Small intestine (tissue), 7 donors: ENCODE results near the gene TNFRSF8. TPM values are rescaled to one million over a fixed set of nuclear protein-coding genes. Genes with fewer than 3 reads are reported as not detected.

Experiments
- DNase-seq, 2 donors: peaks; one replicate each; pipeline versions ENCODE4 v3.0.0 to v3.0.0-alpha.2; 2013
- FAIRE-seq: peaks from 2 replicates; lab custom pipeline; 2012; peaks lifted over from hg19 to GRCh38; lab: Jason Lieb, UNC
- H3K27ac ChIP-seq, 3 donors: one replicate each; pipeline ENCODE4 v1.5.1; 2013; ENCODE audit warnings: low read length in 2 of 3, mild to moderate bottlenecking in 2 of 3, control low read depth in 1 of 3, inconsistent platforms in 1 of 3, low read depth in 1 of 3, moderate library complexity in 1 of 3
- H3K27me3 ChIP-seq, 3 donors: one replicate each; pipeline ENCODE4 v1.6.1; 2013; ENCODE audit warnings: low read length in 3 of 3, inconsistent platforms in 1 of 3; ENCODE audit not compliant: control insufficient read depth in 3 of 3, insufficient read depth in 3 of 3
- H3K36me3 ChIP-seq, 3 donors: one replicate each; pipeline ENCODE4 v1.6.1; 2013; ENCODE audit warnings: low read length in 3 of 3, inconsistent platforms in 1 of 3, low read depth in 1 of 3, mild to moderate bottlenecking in 1 of 3, moderate library complexity in 1 of 3; ENCODE audit not compliant: control insufficient read depth in 3 of 3, insufficient read depth in 2 of 3
- H3K4me1 ChIP-seq, 3 donors: one replicate each; pipeline ENCODE4 v1.6.1; 2013; ENCODE audit warnings: low read length in 2 of 3, inconsistent platforms in 1 of 3, low read depth in 1 of 3, mild to moderate bottlenecking in 1 of 3, moderate library complexity in 1 of 3; ENCODE audit not compliant: control insufficient read depth in 3 of 3, insufficient read depth in 2 of 3
- H3K4me3 ChIP-seq, 3 donors: one replicate each; pipeline ENCODE4 v1.5.1; 2013; ENCODE audit warnings: low read length in 3 of 3, control low read depth in 1 of 3, inconsistent platforms in 1 of 3, low read depth in 1 of 3, mild to moderate bottlenecking in 1 of 3, moderate library complexity in 1 of 3
- H3K9me3 ChIP-seq, 2 donors: one replicate each; pipeline ENCODE4 v1.6.1; 2013; ENCODE audit warnings: low read depth in 1 of 2, low read length in 1 of 2; ENCODE audit not compliant: control insufficient read depth in 2 of 2, insufficient read depth in 1 of 2
- WGBS, 3 donors: extraction: QIAGEN DNeasy Blood & Tissue Kit; methylation state at CpG; one replicate each; pipeline ENCODE4 v1.1.7; 2013; 5-methylcytosine and 5-hydroxymethylcytosine counted together
- polyA plus RNA-seq, 4 donors: library from polyadenylated mRNA; stranded (reverse) in 3 of 4; unstranded in 1 of 4; fragments of 200-250 nt in 3 of 4; fragments of 120-200 nt in 1 of 4; gene quantifications; one replicate each; pipeline versions ENCODE4 v1.2.1 to v1.2.3, GENCODE V29; 2013
- donor health status: healthy with polysubstance abuse.
- donor health status: control.
- donor health status: control.
- donor health status: Bipolar disorder and iron deficiency.
- donor health status: healthy.

TNFRSF8 gene
- polyA plus RNA-seq, 4 donors: 0.10 to 2.1 (median 0.54) TPM; not detected in 1

DNA sequence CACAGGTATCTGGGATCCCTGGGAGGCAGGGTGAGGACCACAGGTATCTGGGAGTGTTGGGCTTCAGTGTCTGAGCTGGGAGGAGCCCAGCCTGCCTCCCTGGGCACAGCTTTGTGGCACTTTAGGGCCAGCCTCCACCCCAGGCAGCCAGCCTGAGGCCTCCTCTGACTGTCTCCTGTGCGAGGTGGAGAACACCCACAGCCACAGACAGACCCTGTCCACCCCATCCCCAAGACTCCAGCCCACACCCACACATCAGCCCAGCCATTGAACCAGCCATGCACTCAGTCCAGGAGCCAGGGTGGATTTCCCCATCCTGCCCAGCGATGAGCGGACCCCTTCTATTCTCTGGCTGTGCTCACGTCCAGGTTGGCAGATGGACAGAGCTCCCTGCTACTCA, 81.9 kb downstream of the TNFRSF8 start:
- no peak for FAIRE-seq
- DNase-seq: no peak
- no peaks in the 10 kb centered on the region for H3K27me3 ChIP-seq
- H3K4me3 ChIP-seq: no peak overlapping the region
- peaks cover 0 to 2% (median 0%) of the 10 kb centered on the region in 3 donors for H3K36me3 ChIP-seq
- 94 to 100% (median 97%) methylated on average over 4 of the region's 4 CpGs for WGBS, 3 donors
- H3K9me3 ChIP-seq: peaks cover 0 to 4% of the 10 kb centered on the region in 2 donors
- H3K27ac ChIP-seq: peak overlapping the region; percentile 59 to 95 (median 69)
- H3K4me1 ChIP-seq: peaks cover 7 to 64% (median 26%) of the 10 kb centered on the region in 3 donors

DNA sequence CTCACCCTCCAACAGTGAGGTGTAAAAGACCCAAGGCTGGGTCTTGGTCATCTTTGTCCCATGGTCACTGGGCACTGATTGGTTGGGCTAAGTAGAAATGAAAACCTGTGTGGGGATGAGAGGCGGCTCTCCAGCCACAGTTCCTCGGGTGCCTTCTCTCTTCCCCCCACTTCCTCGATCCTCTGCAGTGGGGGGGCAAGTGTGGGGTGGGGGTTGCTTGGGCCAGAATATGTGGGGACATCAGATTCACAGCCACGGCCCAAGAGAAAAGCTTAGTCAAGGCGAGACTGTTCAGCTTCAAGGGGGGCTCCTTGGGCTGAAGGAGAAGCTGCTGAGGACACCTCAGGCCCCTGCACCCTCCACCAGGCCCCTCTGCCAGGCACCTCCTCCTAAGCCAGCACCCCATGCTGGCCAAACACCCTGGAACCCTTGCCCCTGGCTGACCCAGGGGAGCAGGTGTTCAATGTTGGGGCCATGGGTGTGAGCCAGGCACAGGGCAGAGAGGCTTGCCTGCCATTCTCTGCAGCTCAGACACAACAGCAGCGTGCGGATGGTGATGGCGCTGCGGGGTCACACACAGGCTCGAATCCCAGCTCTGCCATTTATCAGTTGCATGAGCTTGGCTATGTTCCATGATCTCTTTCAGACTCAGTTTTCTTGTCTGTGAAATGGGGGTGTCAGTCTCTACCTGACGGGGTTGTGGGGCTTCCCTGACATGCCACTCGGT, 82.7 kb downstream of the TNFRSF8 start:
- FAIRE-seq: no peak
- no peak for DNase-seq
- Histone ChIP-seq H3K9me3 (peaks cover 0 to 5% of the 10 kb centered on the region in 2 donors), H3K4me1 (peaks cover 7 to 73% (median 21%) of the 10 kb centered on the region in 3 donors), H3K4me3 (no peak overlapping the region), H3K36me3 (peaks cover 0 to 2% (median 0%) of the 10 kb centered on the region in 3 donors), H3K27ac (no peak overlapping the region), H3K27me3 (no peaks in the 10 kb centered on the region)
- 88 to 90% (median 88%) methylated on average over 12 of the region's 12 CpGs for WGBS, 3 donors

DNA sequence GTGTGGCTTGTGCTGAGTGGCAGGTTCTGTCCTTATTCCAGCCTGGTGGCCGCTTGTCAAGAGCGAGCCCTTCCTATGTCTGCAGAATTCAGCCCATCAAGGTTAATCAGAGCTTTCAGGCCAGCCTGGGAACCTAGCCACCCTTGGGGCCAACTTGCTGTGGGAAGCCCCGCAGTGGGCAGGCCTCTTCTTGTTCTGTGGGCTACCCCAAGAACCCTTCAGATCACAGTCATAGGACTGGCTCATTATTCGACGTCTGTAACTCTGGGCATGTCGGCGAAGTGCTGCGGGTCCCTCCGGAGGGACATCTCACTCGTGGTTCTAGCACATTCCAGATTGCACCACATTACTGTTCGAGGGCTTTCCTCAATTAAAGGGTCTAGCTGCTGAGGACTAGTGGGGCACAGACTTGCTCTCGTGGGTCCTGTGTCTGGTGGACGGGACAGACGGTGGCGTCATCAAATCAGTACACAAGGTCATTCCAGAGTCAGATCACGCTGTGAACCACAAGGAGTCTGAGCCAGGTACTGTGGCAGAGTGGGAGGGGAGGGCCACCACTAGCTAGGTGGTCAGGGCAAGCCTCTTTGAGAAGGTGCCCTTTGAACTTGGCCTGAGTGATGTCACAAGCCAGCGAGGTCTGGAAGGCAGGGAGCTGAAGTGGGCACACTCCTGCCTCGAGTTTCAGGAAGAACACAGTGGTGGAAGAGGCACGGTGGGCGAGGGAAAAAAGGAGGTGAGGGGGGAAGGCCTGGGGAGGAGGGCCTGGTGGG, 83.4 kb downstream of the TNFRSF8 start:
- peaks cover 0 to 2% (median 0%) of the 10 kb centered on the region in 3 donors for H3K36me3 ChIP-seq
- H3K4me3 ChIP-seq: no peak overlapping the region
- peaks cover 7 to 76% (median 21%) of the 10 kb centered on the region in 3 donors for H3K4me1 ChIP-seq
- no peaks in the 10 kb centered on the region for H3K27me3 ChIP-seq
- H3K9me3 ChIP-seq: peaks cover 0 to 5% of the 10 kb centered on the region in 2 donors
- no peak for DNase-seq
- H3K27ac ChIP-seq: peak overlapping the region; percentile 45 to 87 (median 77)
- 83 to 84% (median 83%) methylated on average over 20 of the region's 20 CpGs for WGBS, 3 donors
- FAIRE-seq: no peak

DNA sequence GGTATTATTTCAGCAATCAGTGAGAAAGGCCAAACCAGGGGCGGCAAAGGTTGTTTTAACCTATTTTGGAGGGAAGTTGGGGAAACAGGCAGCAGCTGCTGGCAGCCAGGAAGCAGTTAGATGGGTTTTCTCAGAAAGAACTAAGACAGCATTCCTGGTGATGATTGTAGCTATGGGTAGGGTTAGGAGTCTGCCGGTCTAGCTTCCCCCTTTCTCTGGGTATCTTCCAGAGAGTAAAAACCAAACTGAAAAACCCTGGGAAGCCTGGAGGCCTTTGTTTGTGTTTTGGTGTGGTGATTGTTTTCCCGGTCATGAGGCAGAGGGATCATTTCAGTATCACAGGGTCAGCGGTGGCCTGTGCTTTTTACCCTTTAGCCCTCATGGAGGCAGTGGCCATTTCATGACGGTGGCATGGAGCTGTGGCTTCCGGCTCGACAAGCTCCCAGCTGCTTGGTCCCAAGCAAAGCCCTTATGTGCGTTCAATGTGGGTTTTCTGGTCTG, 84.1 kb downstream of the TNFRSF8 start:
- peak overlapping the region; percentile 77 to 87 (median 85) for H3K27ac ChIP-seq

DNA sequence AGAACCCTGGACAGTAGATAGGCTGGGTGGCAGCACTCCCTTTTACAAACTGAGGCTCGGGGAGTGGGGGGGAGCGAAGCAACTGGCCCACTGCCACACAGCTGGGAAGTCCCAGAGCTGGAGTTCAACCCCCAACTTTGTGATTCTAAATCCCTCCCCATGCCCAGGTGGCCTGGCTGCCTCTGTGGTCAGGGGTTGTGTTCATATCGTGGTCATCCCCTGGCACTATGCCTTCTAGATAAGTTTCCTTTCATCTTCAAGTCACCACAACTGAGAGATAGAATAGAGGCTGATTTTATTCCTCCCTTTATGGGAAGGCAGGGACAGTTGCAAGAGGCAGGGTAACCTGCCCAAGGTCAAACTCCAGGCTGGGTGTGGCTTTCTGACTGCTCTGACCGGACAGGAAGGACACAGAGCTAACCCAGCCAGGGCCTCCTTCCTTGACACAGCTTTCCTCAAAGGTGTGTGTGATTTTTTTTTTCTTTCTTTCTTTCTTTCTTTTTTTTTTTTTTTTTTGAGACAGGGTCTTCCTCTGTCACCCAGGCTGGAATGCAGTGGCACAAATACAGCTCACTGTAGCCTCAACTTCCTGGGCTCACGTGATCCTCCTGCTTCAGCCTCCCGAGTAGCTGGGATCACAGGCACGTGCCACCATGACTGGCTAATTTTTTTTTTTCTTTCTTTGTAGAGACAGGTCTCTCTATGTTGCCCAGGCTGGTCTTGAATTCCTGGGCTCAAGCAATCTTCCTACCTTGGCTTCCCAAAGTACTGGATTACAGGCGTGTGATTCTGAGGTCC, 85.3 kb downstream of the TNFRSF8 start:
- FAIRE-seq (no peak), DNase-seq (peak; percentile 93 to 98)
- Histone ChIP-seq H3K4me1 (peaks cover 7 to 61% (median 23%) of the 10 kb centered on the region in 3 donors), H3K27ac (peak overlapping the region; percentile 77 to 87 (median 85)), H3K4me3 (no peak overlapping the region), H3K9me3 (peaks cover 0 to 5% of the 10 kb centered on the region in 2 donors), H3K27me3 (no peaks in the 10 kb centered on the region), H3K36me3 (no peaks in the 10 kb centered on the region)
- WGBS, 3 donors: 21 to 49% (median 40%) methylated on average over 8 of the region's 8 CpGs

More for the DNA sequence above, 84.1 kb downstream of the TNFRSF8 start:
- Histone ChIP-seq H3K4me1 (peaks cover 7 to 72% (median 22%) of the 10 kb centered on the region in 3 donors), H3K27me3 (no peaks in the 10 kb centered on the region), H3K9me3 (peaks cover 0 to 5% of the 10 kb centered on the region in 2 donors), H3K4me3 (no peak overlapping the region), H3K36me3 (peaks cover 0 to 2% (median 0%) of the 10 kb centered on the region in 3 donors)
- no peak for DNase-seq
- 67 to 89% (median 76%) methylated on average over 8 of the region's 8 CpGs for WGBS, 3 donors
- FAIRE-seq: no peak

DNA sequence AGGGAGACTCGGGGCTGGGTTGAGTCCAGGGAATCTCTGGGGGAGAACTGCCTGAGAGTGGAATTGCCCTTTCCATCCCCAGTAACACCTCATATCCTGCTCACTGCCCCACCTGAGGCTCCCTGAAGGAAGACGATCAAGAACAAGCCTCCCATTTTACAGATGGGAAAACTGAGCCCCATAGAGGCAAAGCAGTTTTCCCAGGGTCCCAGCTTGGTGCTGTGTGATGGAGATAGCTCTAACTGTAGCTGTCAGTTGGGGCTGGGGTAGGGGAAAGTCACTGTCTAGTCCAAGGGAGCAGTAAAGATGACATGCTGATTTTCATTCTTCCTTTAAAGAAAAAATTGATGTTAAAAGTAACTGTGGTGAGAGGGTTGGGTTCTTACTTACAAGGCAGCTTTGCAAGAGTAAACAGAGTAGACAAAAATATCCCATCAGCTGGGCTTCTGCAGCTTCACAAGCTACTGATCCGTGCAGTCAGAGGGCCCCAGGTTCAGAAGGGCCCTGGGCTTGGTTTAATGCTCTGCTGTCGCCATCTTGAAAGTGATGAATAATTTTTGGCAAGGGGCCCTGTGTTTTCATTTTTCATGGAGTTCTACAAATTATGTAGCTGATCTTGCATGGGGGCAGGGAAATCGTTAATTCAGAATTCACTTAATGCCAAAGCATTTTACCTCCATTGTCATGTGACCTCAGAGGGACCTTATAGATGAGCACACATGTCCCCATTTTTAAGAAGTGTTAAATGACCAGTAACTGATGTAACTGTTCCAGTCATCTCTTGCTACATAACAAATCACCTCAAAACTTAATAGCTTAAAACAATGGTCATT, 86.1 kb downstream of the TNFRSF8 start:
- Histone ChIP-seq H3K36me3 (no peaks in the 10 kb centered on the region), H3K27ac (peak overlapping the region; percentile 85 to 88 (median 87)), H3K4me3 (no peak overlapping the region), H3K4me1 (peaks cover 7 to 53% (median 17%) of the 10 kb centered on the region in 3 donors), H3K9me3 (peaks cover 0 to 5% of the 10 kb centered on the region in 2 donors), H3K27me3 (no peaks in the 10 kb centered on the region)
- no peak for FAIRE-seq
- DNase-seq: no peak
- 64 to 68% (median 64%) methylated on average over 5 of the region's 5 CpGs for WGBS, 3 donors

DNA sequence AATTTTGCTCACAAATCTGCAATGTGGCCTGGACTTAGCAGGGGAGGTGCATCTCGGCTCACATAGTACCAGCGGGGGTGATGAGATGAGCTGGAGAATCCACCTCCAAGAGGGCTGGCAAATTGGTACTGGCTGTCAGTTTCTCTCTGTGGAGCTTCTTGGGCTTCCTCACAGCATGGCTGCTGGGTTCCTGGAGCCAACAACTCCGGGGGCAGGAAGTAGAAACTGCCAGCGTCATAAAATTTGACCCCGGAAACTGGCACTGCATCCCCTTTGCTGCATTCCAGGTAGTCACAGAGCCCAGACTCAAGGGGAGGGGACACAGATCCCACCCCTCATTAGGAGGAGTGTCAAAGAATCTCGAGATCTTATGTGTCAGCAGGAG, 86.7 kb downstream of the TNFRSF8 start:
- H3K4me1 ChIP-seq: peaks cover 6 to 48% (median 15%) of the 10 kb centered on the region in 3 donors
- FAIRE-seq: no peak

More for the DNA sequence above, 86.7 kb downstream of the TNFRSF8 start:
- no peaks in the 10 kb centered on the region for H3K36me3 ChIP-seq
- no peaks in the 10 kb centered on the region for H3K27me3 ChIP-seq
- 83 to 89% (median 89%) methylated on average over 6 of the region's 6 CpGs for WGBS, 3 donors
- H3K9me3 ChIP-seq: peaks cover 0 to 5% of the 10 kb centered on the region in 2 donors
- peak overlapping the region; percentile 66 to 88 (median 85) for H3K27ac ChIP-seq
- DNase-seq: no peak
- no peak overlapping the region for H3K4me3 ChIP-seq
